Astrocyte (in vitro differentiated cells and primary cell): ENCODE measurements around the gene ASB13.

ENCODE experiments used
- EZH2 ChIP-seq: IDR thresholded peaks from 2 replicates; pipeline ENCODE4 v1.6.1; 2012; ENCODE audit warnings: mild to moderate bottlenecking, low read length, inconsistent platforms; ENCODE audit not compliant: insufficient read depth
- TF ChIP-seq, protein P1 (sequence below): IDR thresholded peaks from 2 replicates; pipeline ENCODE4 v1.5.1; 2011; ENCODE audit warnings: low read depth, mild to moderate bottlenecking, inconsistent platforms, low read length, moderate library complexity; ENCODE audit not compliant: insufficient read depth

DNA sequence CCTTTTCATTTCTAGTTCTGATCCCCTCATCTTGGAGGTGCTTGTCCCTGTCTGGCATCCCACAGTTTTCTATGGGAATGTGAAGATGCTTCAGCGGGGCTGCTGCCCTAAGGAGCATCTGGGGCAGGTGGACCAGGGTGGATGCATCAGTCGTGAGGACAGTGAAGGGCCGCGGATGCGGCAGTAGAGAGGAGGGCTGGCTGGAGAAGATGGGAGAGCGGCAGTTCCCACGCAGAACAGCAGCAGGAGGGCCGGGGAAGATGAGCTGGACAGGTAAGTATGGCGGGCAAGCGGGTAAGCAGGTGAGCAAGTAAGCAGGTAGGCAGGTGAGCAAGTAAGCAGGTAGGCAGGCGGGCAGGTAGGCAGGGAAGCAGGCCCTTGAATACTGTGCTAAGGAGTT is 48.9 kb downstream of the ASB13 start:
- TF ChIP-seq, protein P1, sequence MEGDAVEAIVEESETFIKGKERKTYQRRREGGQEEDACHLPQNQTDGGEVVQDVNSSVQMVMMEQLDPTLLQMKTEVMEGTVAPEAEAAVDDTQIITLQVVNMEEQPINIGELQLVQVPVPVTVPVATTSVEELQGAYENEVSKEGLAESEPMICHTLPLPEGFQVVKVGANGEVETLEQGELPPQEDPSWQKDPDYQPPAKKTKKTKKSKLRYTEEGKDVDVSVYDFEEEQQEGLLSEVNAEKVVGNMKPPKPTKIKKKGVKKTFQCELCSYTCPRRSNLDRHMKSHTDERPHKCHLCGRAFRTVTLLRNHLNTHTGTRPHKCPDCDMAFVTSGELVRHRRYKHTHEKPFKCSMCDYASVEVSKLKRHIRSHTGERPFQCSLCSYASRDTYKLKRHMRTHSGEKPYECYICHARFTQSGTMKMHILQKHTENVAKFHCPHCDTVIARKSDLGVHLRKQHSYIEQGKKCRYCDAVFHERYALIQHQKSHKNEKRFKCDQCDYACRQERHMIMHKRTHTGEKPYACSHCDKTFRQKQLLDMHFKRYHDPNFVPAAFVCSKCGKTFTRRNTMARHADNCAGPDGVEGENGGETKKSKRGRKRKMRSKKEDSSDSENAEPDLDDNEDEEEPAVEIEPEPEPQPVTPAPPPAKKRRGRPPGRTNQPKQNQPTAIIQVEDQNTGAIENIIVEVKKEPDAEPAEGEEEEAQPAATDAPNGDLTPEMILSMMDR = no peak
- no peak for TF ChIP-seq EZH2
